ENCODE measurements around the gene TMEM267.
"Not testable (repeated sequence)": the region's sequence is repeated elsewhere in the genome, so short reads cannot be mapped to it uniquely, and the experiment has no call there.

TMEM267 gene

GRCh38 chr5:43411495-43411894, 72.2 kb downstream of the TMEM267 start:
- H3K27me3 ChIP-seq (ENCODE audit: control insufficient read depth in 1 of 2, insufficient read depth in 2 of 2, low read length in 2 of 2): no peaks in the 10 kb centered on the region
- peak overlapping the region; percentile 70 for H3K27ac ChIP-seq (ENCODE audit: low read depth, low read length)
- no peaks in the 10 kb centered on the region for H3K9me3 ChIP-seq (ENCODE audit: control insufficient read depth in 1 of 2, low read length in 2 of 2)
- H3K4me1 ChIP-seq (ENCODE audit: control insufficient read depth in 1 of 2, insufficient read depth in 2 of 2, low read length in 2 of 2): peaks cover 11 to 12% of the 10 kb centered on the region in 2 donors
- peak overlapping the region; percentile 63 to 67 for H3K4me3 ChIP-seq (ENCODE audit: low read depth in 1 of 2, low read length in 2 of 2)
- H3K36me3 ChIP-seq (ENCODE audit: control insufficient read depth in 1 of 2, insufficient read depth in 2 of 2, low read length in 2 of 2): no peaks in the 10 kb centered on the region
- peak overlapping the region; percentile 49 to 67 for H3K9ac ChIP-seq (ENCODE audit: low read depth in 1 of 2, low read length in 2 of 2)

- Histone ChIP-seq H3K9me3 (ENCODE audit: control insufficient read depth in 1 of 2, low read length in 2 of 2) (no peaks in the 10 kb centered on the region), H3K36me3 (ENCODE audit: control insufficient read depth in 1 of 2, insufficient read depth in 2 of 2, low read length in 2 of 2) (no peaks in the 10 kb centered on the region), H3K9ac (ENCODE audit: low read depth in 1 of 2, low read length in 2 of 2) (peak overlapping the region; percentile 21 to 67), H3K27ac (ENCODE audit: low read depth, low read length) (peak overlapping the region; percentile 70), H3K4me1 (ENCODE audit: control insufficient read depth in 1 of 2, insufficient read depth in 2 of 2, low read length in 2 of 2) (peaks cover 8 to 11% of the 10 kb centered on the region in 2 donors), H3K4me3 (ENCODE audit: low read depth in 1 of 2, low read length in 2 of 2) (peak overlapping the region; percentile 63 to 67), H3K27me3 (ENCODE audit: control insufficient read depth in 1 of 2, insufficient read depth in 2 of 2, low read length in 2 of 2) (no peaks in the 10 kb centered on the region)
These were observed 73.3 kb downstream of the TMEM267 start for GRCh38 chr5:43410414-43410813.

- peak overlapping the region; percentile 70 for H3K27ac ChIP-seq (ENCODE audit: low read depth, low read length)
- no peaks in the 10 kb centered on the region for H3K27me3 ChIP-seq (ENCODE audit: control insufficient read depth in 1 of 2, insufficient read depth in 2 of 2, low read length in 2 of 2)
- H3K4me1 ChIP-seq (ENCODE audit: control insufficient read depth in 1 of 2, insufficient read depth in 2 of 2, low read length in 2 of 2): peaks cover 8 to 11% of the 10 kb centered on the region in 2 donors
- H3K9ac ChIP-seq (ENCODE audit: low read depth in 1 of 2, low read length in 2 of 2): peak overlapping the region in 1 of 2 donors; percentile 67
- H3K36me3 ChIP-seq (ENCODE audit: control insufficient read depth in 1 of 2, insufficient read depth in 2 of 2, low read length in 2 of 2): no peaks in the 10 kb centered on the region
- H3K4me3 ChIP-seq (ENCODE audit: low read depth in 1 of 2, low read length in 2 of 2): peak overlapping the region; percentile 63 to 67
- no peaks in the 10 kb centered on the region for H3K9me3 ChIP-seq (ENCODE audit: control insufficient read depth in 1 of 2, low read length in 2 of 2)
These were observed 73.8 kb downstream of the TMEM267 start for GRCh38 chr5:43409809-43410271.

- not testable (repeated sequence) for H3K27ac ChIP-seq (ENCODE audit: low read depth, low read length); H3K4me3 ChIP-seq (ENCODE audit: low read depth in 1 of 2, low read length in 2 of 2); H3K9me3 ChIP-seq (ENCODE audit: control insufficient read depth in 1 of 2, low read length in 2 of 2); H3K27me3 ChIP-seq (ENCODE audit: control insufficient read depth in 1 of 2, insufficient read depth in 2 of 2, low read length in 2 of 2); H3K36me3 ChIP-seq (ENCODE audit: control insufficient read depth in 1 of 2, insufficient read depth in 2 of 2, low read length in 2 of 2); H3K9ac ChIP-seq (ENCODE audit: low read depth in 1 of 2, low read length in 2 of 2); H3K4me1 ChIP-seq (ENCODE audit: control insufficient read depth in 1 of 2, insufficient read depth in 2 of 2, low read length in 2 of 2)
These were observed 81.1 kb downstream of the TMEM267 start for GRCh38 chr5:43402524-43403066.

- no peak overlapping the region for H3K4me3 ChIP-seq (ENCODE audit: low read depth in 1 of 2, low read length in 2 of 2)
- peaks cover 0 to 3% of the 10 kb centered on the region in 2 donors for H3K36me3 ChIP-seq (ENCODE audit: control insufficient read depth in 1 of 2, insufficient read depth in 2 of 2, low read length in 2 of 2)
- no peak overlapping the region for H3K27ac ChIP-seq (ENCODE audit: low read depth, low read length)
- peaks cover 0 to 9% of the 10 kb centered on the region in 2 donors for H3K4me1 ChIP-seq (ENCODE audit: control insufficient read depth in 1 of 2, insufficient read depth in 2 of 2, low read length in 2 of 2)
- H3K9me3 ChIP-seq (ENCODE audit: control insufficient read depth in 1 of 2, low read length in 2 of 2): no peaks in the 10 kb centered on the region
- H3K9ac ChIP-seq (ENCODE audit: low read depth in 1 of 2, low read length in 2 of 2): no peak overlapping the region
- H3K27me3 ChIP-seq (ENCODE audit: control insufficient read depth in 1 of 2, insufficient read depth in 2 of 2, low read length in 2 of 2): no peaks in the 10 kb centered on the region
These were observed 81.8 kb downstream of the TMEM267 start for GRCh38 chr5:43401827-43402226.

- Histone ChIP-seq H3K9ac (ENCODE audit: low read depth in 1 of 2, low read length in 2 of 2) (no peak overlapping the region), H3K9me3 (ENCODE audit: control insufficient read depth in 1 of 2, low read length in 2 of 2) (no peaks in the 10 kb centered on the region), H3K27ac (ENCODE audit: low read depth, low read length) (no peak overlapping the region), H3K4me1 (ENCODE audit: control insufficient read depth in 1 of 2, insufficient read depth in 2 of 2, low read length in 2 of 2) (peaks cover 0 to 11% of the 10 kb centered on the region in 2 donors), H3K27me3 (ENCODE audit: control insufficient read depth in 1 of 2, insufficient read depth in 2 of 2, low read length in 2 of 2) (no peaks in the 10 kb centered on the region), H3K4me3 (ENCODE audit: low read depth in 1 of 2, low read length in 2 of 2) (no peak overlapping the region), H3K36me3 (ENCODE audit: control insufficient read depth in 1 of 2, insufficient read depth in 2 of 2, low read length in 2 of 2) (peaks cover 0 to 3% of the 10 kb centered on the region in 2 donors)
These were observed 83.6 kb downstream of the TMEM267 start for GRCh38 chr5:43400082-43400481.

GRCh38 chr5:43396762-43397304, 86.8 kb downstream of the TMEM267 start:
- H3K4me3 ChIP-seq (ENCODE audit: low read depth in 1 of 2, low read length in 2 of 2): peak overlapping the region; percentile 76 to 84
- no peaks in the 10 kb centered on the region for H3K9me3 ChIP-seq (ENCODE audit: control insufficient read depth in 1 of 2, low read length in 2 of 2)
- peaks cover 0 to 2% of the 10 kb centered on the region in 2 donors for H3K36me3 ChIP-seq (ENCODE audit: control insufficient read depth in 1 of 2, insufficient read depth in 2 of 2, low read length in 2 of 2)
- H3K4me1 ChIP-seq (ENCODE audit: control insufficient read depth in 1 of 2, insufficient read depth in 2 of 2, low read length in 2 of 2): peaks cover 0 to 11% of the 10 kb centered on the region in 2 donors
- H3K27me3 ChIP-seq (ENCODE audit: control insufficient read depth in 1 of 2, insufficient read depth in 2 of 2, low read length in 2 of 2): no peaks in the 10 kb centered on the region
- peak overlapping the region; percentile 61 to 67 for H3K9ac ChIP-seq (ENCODE audit: low read depth in 1 of 2, low read length in 2 of 2)
- H3K27ac ChIP-seq (ENCODE audit: low read depth, low read length): no peak overlapping the region

All from duodenal mucosa (tissue), 2 donors.